HL-60/S4 (cell line): Measurements from ENCODE around the gene MTCH1.

ENCODE experiments used
- in situ Hi-C: fragments of 300-500 bp; cut with MboI; formaldehyde crosslinking; loops from 2 replicates; pipeline ENCODE4 v1.14.3; 2022; ENCODE audit warnings: low sequenced_read_pairs

The MTCH1 gene

DNA sequence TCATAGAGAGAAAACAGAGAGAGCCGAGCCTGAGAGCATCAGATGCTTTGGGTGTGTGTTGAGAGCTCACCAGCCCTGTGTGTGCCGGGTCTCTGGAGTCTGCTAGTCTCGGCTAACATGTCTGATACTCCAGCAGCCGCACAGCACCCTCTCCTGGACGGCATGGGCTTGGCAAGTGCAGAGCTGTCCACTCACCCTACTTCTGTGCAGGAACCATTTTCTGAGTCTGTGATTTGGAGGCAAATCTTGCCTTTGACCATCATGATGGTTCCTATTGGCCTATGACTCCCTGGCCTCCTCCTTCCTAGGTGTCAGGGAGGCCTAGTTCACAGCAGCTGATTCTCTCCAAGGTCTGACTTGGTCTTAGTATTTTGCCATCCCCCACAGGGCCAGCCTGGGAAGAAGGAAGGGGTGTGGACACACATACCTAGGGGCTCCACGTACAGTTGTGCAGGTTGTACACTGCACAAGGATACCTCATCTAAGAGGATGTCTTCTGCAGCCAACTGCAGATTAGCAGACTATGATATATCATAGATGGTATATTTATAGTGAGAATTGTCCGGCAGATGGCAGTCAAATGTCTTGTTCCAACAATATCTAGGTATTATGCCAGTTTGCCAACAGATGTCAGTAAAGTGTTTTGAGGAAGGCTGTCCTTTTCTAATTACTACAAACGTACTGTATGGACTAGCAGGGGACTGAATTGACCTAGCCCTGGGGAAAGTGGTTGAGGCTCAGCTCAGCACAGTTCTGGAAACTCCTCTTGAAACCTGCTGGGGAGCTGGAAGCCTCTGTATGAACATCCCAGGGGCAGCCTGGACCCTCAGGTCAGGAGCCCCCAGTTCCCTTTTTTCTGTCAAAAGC is 32.4 kb upstream of the MTCH1 start:
- in situ Hi-C loops: loop anchor here (25.0 kb wide), 1 partner anchor 406 kb away; no protein-coding TSS in a partner anchor

- in situ Hi-C loops: loop anchor here (25.0 kb wide), 1 partner anchor 405 kb away; no protein-coding TSS in a partner anchor
Measured at GRCh38 chr6:37017606-37018197, 31.7 kb upstream of the MTCH1 start.

DNA sequence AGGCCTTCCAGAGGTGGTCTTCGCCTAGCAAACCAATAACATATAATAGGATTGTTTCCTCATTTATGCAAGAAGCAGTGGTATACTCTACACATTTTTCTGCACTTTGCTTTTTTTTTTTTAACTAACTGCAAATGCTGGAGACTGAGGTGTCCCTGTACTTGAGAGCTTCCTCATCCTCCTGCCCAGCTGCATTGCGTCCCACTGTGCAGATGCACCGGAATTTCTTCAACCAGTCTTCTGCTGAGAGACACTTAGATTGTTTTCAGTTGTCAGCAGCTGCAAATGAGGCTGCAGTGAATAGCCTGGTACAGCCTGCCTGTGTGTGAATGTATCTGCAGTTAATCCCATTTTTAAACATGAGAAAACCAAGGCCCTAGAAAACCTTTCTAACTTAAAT is 31.0 kb upstream of the MTCH1 start:
- in situ Hi-C loops: loop anchor here (25.0 kb wide), 1 partner anchor 405 kb away; no protein-coding TSS in a partner anchor

- in situ Hi-C loops: loop anchor here (25.0 kb wide), 1 partner anchor 403 kb away; no protein-coding TSS in a partner anchor
Measured at GRCh38 chr6:37015532-37015931, 29.5 kb upstream of the MTCH1 start.

DNA sequence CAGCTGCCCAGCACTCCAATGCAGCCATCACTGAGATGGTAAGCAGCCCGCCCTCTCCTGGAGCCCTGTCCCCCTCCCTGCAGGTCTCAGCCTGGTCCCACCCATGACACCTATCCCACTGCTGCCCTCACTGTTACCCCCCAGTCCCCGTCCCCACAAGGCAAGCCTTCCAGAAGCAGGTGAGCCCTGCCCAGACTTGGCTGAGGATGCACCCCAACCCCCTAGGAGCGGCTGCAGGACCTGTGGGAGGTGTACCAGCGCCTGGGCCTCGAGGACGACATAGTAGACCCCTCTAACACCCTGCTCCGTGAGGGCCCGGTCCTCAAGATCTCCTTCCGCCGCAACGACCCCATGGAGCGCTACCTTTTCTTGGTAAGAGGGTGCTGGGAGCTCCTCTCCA is 28.7 kb upstream of the MTCH1 start:
- in situ Hi-C loops: loop anchor here (25.0 kb wide), 1 partner anchor 402 kb away; no protein-coding TSS in a partner anchor

DNA sequence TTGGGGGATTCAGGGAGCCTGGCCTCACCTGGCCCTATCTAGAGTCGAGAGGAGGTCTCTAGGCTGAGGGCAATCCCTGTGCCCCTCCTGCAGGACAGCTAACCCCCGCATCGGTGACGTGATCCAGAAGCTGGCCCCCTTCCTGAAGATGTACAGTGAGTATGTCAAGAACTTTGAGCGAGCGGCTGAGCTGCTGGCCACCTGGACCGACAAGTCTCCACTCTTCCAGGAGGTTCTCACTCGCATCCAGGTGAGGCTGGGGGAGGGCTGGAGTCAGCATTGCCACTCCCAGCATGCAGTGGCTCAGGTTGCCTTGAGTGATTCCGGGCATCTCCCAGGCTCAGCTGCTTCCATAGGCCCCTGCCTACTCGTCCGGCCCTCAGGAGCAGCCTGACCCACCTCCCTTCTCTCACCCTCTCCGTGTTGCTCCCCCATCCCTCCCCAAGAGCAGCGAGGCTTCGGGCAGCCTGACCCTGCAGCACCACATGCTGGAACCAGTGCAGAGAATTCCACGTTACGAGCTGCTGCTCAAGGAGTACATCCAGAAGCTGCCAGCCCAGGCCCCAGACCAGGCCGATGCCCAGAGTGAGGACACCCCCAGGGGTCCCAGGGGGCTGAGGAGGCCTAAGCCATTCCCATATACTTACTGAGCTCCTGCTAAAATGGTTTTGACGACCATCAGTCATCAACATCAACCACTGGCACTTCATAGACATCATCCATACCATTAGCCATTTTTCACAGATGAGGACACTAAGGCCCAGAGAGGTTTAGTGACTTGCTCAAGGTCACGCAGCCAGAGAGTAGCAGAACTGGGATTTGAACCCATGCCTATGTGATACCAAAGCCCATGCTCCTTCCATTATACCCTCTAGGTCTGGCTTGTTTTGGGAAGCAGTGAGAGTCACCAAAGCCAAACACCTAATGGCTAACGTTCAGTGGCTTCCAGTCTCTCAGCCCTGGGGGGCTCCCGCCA is 27.8 kb upstream of the MTCH1 start:
- in situ Hi-C loops: loop anchor here (25.0 kb wide), 1 partner anchor 402 kb away; no protein-coding TSS in a partner anchor

DNA sequence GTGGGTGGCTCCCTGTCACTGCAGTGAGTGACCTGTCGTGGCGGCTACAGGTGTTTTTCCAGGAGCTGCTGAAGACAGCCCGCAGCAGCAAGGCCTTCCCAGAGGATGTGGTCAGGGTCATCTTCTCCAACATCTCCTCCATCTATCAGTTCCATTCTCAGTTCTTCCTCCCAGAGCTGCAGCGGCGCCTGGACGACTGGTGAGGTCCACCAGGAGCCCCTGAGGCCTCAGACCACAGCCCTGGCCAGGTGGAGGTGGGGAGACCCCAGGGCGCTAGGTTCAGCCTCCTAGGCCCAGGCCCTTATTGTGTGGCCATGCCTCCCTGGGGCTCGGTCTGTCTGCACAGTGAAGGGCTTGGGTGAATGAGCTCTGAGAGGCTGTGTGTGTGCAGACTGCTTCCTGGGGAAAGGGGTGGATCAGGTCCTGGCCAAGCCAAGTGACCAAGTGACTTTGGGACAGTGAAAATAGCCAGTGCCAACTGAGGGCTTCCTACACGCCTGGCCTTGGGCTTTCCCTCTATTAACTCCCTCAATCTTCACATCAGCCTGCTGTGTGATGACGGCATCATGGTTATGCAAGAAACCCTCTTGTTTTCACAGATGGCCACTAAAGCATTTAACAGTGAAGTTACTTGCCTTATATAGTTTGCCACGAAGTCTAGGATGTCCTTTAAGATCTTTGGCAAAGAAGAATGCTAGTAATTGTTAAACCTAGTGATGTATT is 25.8 kb upstream of the MTCH1 start:
- in situ Hi-C loops: loop anchor here (25.0 kb wide), 1 partner anchor 400 kb away; no protein-coding TSS in a partner anchor

- in situ Hi-C loops: loop anchor here (25.0 kb wide), 1 partner anchor 398 kb away; no protein-coding TSS in a partner anchor
Measured at GRCh38 chr6:37010402-37010892, 24.5 kb upstream of the MTCH1 start.

GRCh38 chr6:37008484-37009465 is 22.8 kb upstream of the MTCH1 start:
- in situ Hi-C loops: loop anchor here (5.0 to 25.0 kb wide), 2 partner anchors 236 to 396 kb away; no protein-coding TSS in a partner anchor

DNA sequence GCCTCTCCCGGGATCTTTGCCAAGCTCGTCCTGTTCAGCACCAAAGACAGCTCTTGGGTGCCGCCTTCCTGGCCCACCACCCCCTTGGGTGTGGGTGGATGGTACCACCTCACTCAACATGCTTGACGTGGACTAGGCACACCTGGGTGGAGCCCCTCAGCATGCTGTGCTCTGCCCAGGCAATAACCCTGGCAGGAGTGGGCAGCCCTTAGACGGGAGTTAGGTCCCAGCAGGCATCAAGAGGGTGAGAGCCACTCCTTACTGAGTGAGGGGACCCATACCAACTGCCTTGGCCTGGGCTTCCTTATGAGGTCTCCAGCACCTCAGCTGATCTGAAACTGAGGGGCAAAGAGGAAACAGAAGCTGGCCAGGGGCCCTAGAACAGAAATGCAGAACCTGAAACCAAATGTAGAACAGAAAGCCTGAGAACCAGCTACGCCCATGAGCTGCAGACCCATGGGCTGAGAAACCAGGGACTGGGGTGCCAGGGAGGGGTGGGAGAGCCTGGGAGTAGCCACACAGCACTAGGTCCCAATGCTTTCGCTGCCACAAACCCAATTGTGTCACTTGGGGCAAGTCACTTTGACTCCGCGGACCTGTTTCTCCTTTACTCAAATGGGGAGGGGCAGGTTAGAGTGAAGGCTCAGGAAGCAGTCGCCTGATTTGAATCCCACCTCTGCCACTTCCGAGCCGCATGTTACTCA is 21.5 kb upstream of the MTCH1 start:
- in situ Hi-C loops: loop anchor here (5.0 to 25.0 kb wide), 2 partner anchors 235 to 395 kb away; no protein-coding TSS in a partner anchor

DNA sequence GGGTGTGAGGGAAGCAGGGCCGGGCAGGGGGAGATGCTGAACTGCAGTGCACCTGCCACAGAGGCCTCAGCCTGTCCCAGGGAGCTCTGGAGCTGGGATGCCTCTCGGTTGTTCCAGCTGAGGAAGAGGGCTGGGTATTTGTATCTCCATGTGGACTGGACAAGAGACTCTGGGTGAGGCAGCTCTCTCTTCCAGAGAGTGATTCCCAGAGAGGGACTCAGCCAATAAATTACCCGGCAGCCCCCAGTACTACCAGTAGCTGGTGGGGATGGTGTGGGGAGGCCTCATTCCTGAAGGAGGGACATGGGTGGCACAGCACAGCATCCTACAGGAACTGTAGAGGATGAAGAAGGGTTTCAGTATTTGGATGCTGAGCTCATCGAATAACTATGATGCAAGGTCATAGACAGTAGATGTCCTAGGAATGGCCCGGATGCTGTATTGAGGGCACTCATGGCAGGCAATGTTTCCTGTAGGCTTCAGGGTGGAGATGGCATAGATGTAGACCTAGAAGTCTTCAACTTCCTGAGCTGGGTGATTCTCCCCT is 20.9 kb upstream of the MTCH1 start:
- in situ Hi-C loops: loop anchor here (5.0 to 25.0 kb wide), 2 partner anchors 235 to 395 kb away; no protein-coding TSS in a partner anchor

DNA sequence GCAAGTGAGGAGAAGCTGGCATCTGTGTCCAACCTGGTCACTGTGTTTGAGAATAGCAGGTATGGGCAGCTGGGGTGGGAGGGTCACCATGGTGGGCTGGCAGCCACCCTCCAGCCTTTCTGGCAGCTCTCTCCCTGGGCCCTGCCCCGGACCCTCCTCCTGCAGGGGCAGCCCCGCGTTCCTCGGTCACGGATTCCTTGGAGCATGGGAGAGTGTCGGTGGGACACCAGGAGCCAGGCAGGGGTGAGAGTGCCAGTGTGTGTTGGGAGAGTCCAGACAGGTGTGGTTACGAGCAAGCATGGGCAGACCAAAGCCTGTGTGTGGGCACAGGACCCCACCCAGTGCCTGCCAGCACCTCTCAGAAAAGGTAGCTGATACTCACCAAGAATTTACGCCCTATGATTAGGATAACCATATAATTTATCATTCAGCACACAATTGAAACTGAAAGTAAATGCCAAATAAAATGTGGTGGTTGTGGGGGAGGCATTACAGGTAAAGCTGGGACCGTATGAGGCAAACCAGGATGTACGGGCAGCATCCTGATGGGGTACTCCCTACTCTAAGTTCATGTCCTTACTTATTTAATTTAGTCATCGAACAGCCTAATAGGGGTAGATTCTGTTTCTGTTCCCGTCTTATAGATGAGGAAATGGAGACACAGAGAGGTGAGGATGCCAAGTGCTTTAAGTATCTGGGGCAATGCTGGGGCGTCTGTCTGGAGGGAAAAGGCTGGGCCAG is 20.0 kb upstream of the MTCH1 start:
- in situ Hi-C loops: loop anchor here (5.0 to 25.0 kb wide), 2 partner anchors 234 to 394 kb away; no protein-coding TSS in a partner anchor

DNA sequence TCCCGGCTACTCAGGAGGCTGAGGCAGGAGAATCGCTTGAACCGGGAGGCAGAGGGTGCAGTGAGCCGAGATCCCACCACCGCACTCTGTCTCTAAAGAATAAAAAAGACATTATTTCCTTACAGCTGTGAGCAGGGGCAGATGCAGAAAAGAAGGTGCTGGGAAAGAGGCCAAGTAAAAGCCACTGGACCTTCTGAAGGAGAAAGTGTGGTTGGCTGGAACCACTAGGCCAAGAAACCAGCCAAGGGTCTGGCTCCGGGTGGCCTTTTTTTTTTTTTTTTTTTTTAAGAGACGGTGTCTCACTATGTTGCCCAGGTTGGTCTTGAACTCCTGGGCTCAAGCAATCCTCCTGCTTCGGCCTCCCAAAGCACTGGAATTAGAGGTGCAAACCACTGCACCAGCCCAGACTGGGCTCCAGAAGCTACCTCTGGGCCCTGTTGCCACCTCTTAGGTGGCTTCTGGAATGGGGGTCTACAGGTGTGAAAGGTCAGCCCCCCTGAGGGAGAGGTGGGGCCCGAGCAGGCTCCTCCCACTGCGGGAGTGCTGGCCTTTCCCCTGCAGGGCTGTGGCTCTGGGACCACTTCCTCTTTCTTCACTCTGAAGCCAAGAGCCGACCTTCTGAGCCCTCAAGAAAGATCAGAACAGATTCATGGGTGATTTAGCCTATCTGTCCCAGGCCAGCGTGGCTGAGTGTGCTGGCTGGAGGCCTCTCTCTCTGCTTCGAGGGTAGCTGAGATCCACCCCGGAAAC is 19.2 kb upstream of the MTCH1 start, which contains the start of gene FGD2:
Gene FGD2, plus strand, starts transcription at position 595 of the 750 bp plus-strand sequence. CDS start 163 bp downstream, outside the sequence.
- in situ Hi-C loops: loop anchor here (5.0 to 25.0 kb wide), 2 partner anchors 233 to 393 kb away; no protein-coding TSS in a partner anchor

- in situ Hi-C loops: loop anchor here (25.0 kb wide), 1 partner anchor 392 kb away; no protein-coding TSS in a partner anchor
Measured at GRCh38 chr6:37004044-37004980, 18.3 kb upstream of the MTCH1 start.
